ENCODE measurements around the gene PTPA. TPM values are rescaled to one million over a fixed set of nuclear protein-coding genes. Genes with fewer than 3 reads are reported as not detected.
A peak's percentile ranks its signal among the peaks of the same experiment; 100 is the strongest.

PTPA gene
- total and polyA plus RNA-seq, 9 of the 15 experiments (the other 6 are each of a cell fraction or from before 2014, with no cell fraction given) = 1.7 to 121 (median 72.6) TPM

- 0 out of 6 replicates have a peak, but pooled peaks of 1 of the 3 experiments have one; percentile 0 for TF ChIP-seq CTCF (IDR thresholded peaks at IDR 0.05 in 2 of 3, conservative IDR thresholded peaks at IDR 0.05 in 1 of 3; ENCODE audit: insufficient read depth in 2 of 3, low read depth in 1 of 3, low read length in 3 of 3)
- TF ChIP-seq SRF (CRISPR knock-in tag; IDR thresholded peaks at IDR 0.05) = 0 out of 4 replicates have a peak, but pooled peaks of 1 of the 2 experiments have one; percentile 5
- peak; percentile 34 to 55; a peak in 2 of 4 replicates for TF ChIP-seq MAZ (CRISPR knock-in tag; conservative IDR thresholded peaks at IDR 0.05 in 1 of 2, IDR thresholded peaks at IDR 0.05 in 1 of 2)
- peak; percentile 49 for TF ChIP-seq CCNT2 (IDR thresholded peaks at IDR 0.05; ENCODE audit: borderline replicate concordance, extremely low read depth, insufficient read length, low read depth, low read length)
- TF ChIP-seq DMBX1 (CRISPR knock-in tag; IDR thresholded peaks at IDR 0.05; ENCODE audit: borderline replicate concordance) = no peak
- no peak for TF ChIP-seq ARID2 (IDR thresholded peaks at IDR 0.05)
- TF ChIP-seq ZNF507 (tag; conservative IDR thresholded peaks at IDR 0.05) = no peak
- no peak for TF ChIP-seq ATF3 (IDR thresholded peaks at IDR 0.05)
- no peak for TF ChIP-seq ATF3 (CRISPR knock-in tag; conservative IDR thresholded peaks at IDR 0.05)
- TF ChIP-seq ZNF263 (CRISPR knock-in tag; IDR thresholded peaks at IDR 0.05; ENCODE audit: borderline replicate concordance) = no peak
- peak; percentile 99 for TF ChIP-seq NFYB (IDR thresholded peaks at IDR 0.05; ENCODE audit: extremely low read depth, insufficient read length)
- TF ChIP-seq CTBP1 (IDR thresholded peaks at IDR 0.05; ENCODE audit: borderline replicate concordance) = peak; percentile 91
- TF ChIP-seq GTF2F1 (IDR thresholded peaks at IDR 0.05; ENCODE audit: low read depth, low read length) = peak; percentile 94
- no peak for TF ChIP-seq ZNF76 (CRISPR knock-in tag; IDR thresholded peaks at IDR 0.05; ENCODE audit: borderline replicate concordance)
- TF ChIP-seq CGGBP1 (CRISPR knock-in tag; IDR thresholded peaks at IDR 0.05) = no peak
- TF ChIP-seq CSDE1 (IDR thresholded peaks at IDR 0.05) = no peak
- TF ChIP-seq FOS (IDR thresholded peaks at IDR 0.05; ENCODE audit: extremely low read depth, insufficient read length) = peak; percentile 95
- TF ChIP-seq HNRNPLL (IDR thresholded peaks at IDR 0.05; ENCODE audit: low read depth, low read length, poor library complexity, severe bottlenecking) = peak; percentile 78
- TF ChIP-seq PHF8 (IDR thresholded peaks at IDR 0.05; ENCODE audit: borderline replicate concordance, low read length) = peak; percentile 81; the same call in 1 of the 2 replicates
- TF ChIP-seq ZBTB26 (CRISPR knock-in tag; IDR thresholded peaks at IDR 0.05) = no peak
- peak in 1 of 2 experiments; percentile 39; a peak in 1 of 4 replicates for TF ChIP-seq MLLT1 (IDR thresholded peaks at IDR 0.05)
Observed at GRCh38 chr9:129177791-129178567, 66.8 kb downstream of the PTPA start, which contains the start of gene IER5L (continued).
